Measurements from ENCODE around the gene NR6A1.

DNA sequence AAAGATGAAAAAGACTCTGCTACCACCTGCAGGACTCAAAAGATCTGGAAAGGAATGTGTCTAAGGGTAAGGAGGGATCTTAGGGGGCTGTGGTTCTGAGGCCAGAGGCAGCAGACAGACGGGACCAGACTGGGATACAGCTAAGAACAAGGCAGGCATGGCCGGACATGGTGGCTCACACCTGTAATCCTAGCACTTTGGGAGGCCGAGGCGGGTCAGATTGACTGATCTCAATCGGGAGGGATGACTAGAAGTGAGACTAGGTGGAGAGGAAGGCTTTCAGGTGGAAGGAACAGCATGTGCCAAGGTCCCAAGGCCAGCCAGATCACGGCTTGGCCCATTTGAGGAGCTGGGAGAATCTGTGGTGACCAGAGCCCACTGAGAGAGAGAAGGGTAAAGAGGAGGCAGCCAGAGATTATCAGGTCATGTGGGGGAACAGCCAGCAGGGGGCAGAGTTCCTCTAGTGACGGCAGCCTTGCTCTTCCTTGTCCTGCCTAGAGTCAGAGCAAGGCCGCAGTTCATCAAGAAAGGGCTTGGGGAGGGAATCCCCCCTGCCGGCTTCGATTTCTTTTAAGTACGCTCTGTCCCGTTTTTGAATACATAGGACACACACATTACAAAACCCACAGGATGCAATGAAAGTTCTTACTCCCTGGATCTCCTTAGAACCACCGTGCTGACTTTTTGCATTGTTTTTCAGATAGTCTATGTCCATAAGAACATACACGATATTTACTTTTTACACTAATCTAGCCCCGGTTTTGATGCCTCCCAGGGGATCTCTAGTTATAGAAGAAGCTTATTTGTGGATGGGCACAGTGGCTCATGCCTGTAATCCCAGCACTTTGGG, 3.2 kb upstream of the NR6A1 start:
- TF ChIP-seq EZH2 (IDR thresholded peaks at IDR 0.05) (no peak), FOXP2 (optimal IDR thresholded peaks at IDR 0.05; ENCODE audit: control extremely low read depth, extremely low read length, insufficient read depth) (no peak), POLR2AphosphoS5 (IDR thresholded peaks at IDR 0.05; ENCODE audit: borderline replicate concordance, low read depth, low read length) (no peak)
